ENCODE measurements around the gene PYGM. TPM values are rescaled to one million over a fixed set of nuclear protein-coding genes. Genes with fewer than 3 reads are reported as not detected.
A peak's percentile ranks its signal among the peaks of the same experiment; 100 is the strongest.

Gene PYGM
- total RNA-seq, 1 experiment from 2014 or later, result 1.4 TPM

DNA sequence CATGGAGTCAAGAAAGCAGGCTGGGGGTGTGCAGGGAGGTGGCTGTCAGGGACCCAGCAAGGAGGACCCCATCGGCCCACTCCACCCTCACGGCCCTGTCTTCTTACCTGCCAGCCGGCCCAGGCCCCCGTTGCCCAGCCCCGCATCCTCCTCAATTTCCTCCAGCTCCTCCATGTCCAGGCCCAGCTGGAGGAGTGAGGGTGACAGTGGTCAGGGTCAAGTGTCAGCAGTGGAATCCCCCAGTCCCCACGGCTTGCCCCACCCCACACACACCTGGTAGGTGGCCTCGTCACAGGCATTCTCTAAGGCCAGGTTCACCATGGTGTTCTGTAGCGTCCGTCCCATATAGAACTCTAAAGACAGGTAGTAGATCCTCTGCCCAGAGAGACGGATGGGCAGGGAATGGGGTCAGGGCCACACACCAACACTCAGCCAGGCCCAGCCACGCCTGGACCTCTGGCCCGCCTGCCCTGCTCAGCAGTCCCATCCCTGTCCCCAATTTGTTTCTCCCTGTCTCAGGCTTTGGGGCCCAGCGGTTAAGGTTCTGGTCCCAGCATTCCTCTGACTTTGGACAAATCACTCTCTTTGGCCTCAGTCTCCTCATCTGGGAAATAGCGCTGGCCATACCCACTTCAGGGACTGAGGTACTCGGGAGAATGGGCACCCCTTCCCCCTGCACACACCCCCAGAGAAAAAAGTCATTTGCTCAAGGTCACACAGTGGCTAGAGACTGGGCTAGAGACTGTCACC, 1.3 kb downstream of the PYGM start:
- CTCF ChIA-PET, result interaction anchor here (0.6 kb wide), 1 partner anchor 975 kb away, joined by 4 read pairs; no protein-coding TSS in a partner anchor
- peaks cover 54% of the 10 kb centered on the region for H3K36me3 Mint-ChIP-seq (ENCODE audit: insufficient read depth, unreplicated experiment)
- peak in 1 of 2 experiments; percentile 32 for DNase-seq
- no peaks in the 10 kb centered on the region for H3K27me3 Mint-ChIP-seq (ENCODE audit: insufficient read depth, unreplicated experiment)
- no peaks in the 10 kb centered on the region for H3K4me1 Mint-ChIP-seq (ENCODE audit: low read depth, unreplicated experiment)
- TF ChIP-seq CTCF (IDR thresholded peaks at IDR 0.05; ENCODE audit: insufficient read depth in 1 of 2, low read depth in 1 of 2, low read length in 1 of 2, severe bottlenecking in 1 of 2, unreplicated experiment in 1 of 2), result no peak
- H3K4me1 ChIP-seq, result no peaks in the 10 kb centered on the region
- BruUV-seq (replicated peaks), result no TSS peak
- peak overlapping the region; percentile 55 for H3K27ac Mint-ChIP-seq (ENCODE audit: unreplicated experiment)
- no peaks in the 10 kb centered on the region for H3K27me3 ChIP-seq (replicated peaks; ENCODE audit: control insufficient read depth, insufficient read depth, low read length)
- no peak overlapping the region for H3K4me3 ChIP-seq (ENCODE audit: low read depth, low read length)
- H3K36me3 ChIP-seq (ENCODE audit: control insufficient read depth, insufficient read depth, low read length), result no peaks in the 10 kb centered on the region
- H3K9me3 Mint-ChIP-seq (ENCODE audit: unreplicated experiment), result no peaks in the 10 kb centered on the region
- POLR2A ChIA-PET, result no interaction called here
- intact Hi-C loops (cut with micrococcal nuclease; ENCODE audit: unreplicated experiment), result no loop called here
- no peaks in the 10 kb centered on the region for H3K9me3 ChIP-seq
- H3K4me3 Mint-ChIP-seq (ENCODE audit: unreplicated experiment), result no peak overlapping the region

GRCh38 chr11:64757549-64758329, 2.0 kb downstream of the PYGM start:
- no peak for TF ChIP-seq CTCF (IDR thresholded peaks at IDR 0.05; ENCODE audit: insufficient read depth in 1 of 2, low read depth in 1 of 2, low read length in 1 of 2, severe bottlenecking in 1 of 2, unreplicated experiment in 1 of 2)
- peak in 1 of 2 experiments; percentile 34 for DNase-seq
- Histone ChIP-seq H3K4me1 (no peaks in the 10 kb centered on the region), H3K36me3 (ENCODE audit: control insufficient read depth, insufficient read depth, low read length) (no peaks in the 10 kb centered on the region), H3K4me3 (ENCODE audit: low read depth, low read length) (no peak overlapping the region), H3K9me3 (no peaks in the 10 kb centered on the region), H3K27me3 (replicated peaks; ENCODE audit: control insufficient read depth, insufficient read depth, low read length) (no peaks in the 10 kb centered on the region)
- ChIA-PET POLR2A (no interaction called here), CTCF (no interaction called here)
- peak overlapping the region; percentile 55 for H3K27ac Mint-ChIP-seq (ENCODE audit: unreplicated experiment)
- H3K4me3 Mint-ChIP-seq (ENCODE audit: unreplicated experiment), result no peak overlapping the region
- H3K36me3 Mint-ChIP-seq (ENCODE audit: insufficient read depth, unreplicated experiment), result peaks cover 46% of the 10 kb centered on the region
- no peaks in the 10 kb centered on the region for H3K4me1 Mint-ChIP-seq (ENCODE audit: low read depth, unreplicated experiment)
- no peaks in the 10 kb centered on the region for H3K9me3 Mint-ChIP-seq (ENCODE audit: unreplicated experiment)
- BruUV-seq (replicated peaks), result no TSS peak
- intact Hi-C loops (cut with micrococcal nuclease; ENCODE audit: unreplicated experiment), result no loop called here
- H3K27me3 Mint-ChIP-seq (ENCODE audit: insufficient read depth, unreplicated experiment), result no peaks in the 10 kb centered on the region

DNA sequence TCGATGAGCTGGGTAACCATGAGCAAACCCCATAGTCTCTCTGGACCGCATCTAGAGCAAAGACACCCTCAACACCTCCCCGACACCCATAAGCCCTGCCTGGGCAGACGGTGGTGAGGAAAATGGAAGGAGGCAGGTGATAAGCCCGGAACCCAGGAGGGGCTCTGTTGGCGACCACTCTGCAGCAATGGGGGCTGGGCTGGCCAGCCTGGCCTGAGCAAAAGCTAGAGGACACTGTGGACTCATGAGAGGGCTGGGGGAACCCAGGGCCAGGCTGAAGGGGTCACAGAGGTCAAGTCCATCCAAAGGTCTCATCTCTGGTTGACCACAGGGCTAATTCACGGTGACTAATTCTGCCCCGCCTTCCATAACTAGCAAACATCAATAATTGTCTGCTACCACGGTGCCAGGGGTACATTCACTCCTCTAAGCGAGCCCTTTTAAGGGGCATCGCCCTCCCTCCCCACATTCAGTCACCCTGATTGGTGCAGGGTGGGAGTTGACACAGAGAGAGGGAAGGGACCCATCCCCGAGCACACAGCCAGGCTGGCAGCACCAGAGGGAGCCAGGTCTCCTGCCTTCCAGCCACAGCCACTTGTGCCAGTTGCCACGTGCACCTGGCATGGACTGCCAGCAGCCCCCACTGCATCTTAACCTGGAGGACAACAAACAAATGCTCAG, 4.0 kb downstream of the PYGM start:
- H3K27me3 Mint-ChIP-seq (ENCODE audit: insufficient read depth, unreplicated experiment), result no peaks in the 10 kb centered on the region
- no peaks in the 10 kb centered on the region for H3K9me3 ChIP-seq
- H3K36me3 ChIP-seq (ENCODE audit: control insufficient read depth, insufficient read depth, low read length), result no peaks in the 10 kb centered on the region
- no peak overlapping the region for H3K4me3 ChIP-seq (ENCODE audit: low read depth, low read length)
- TF ChIP-seq CTCF (IDR thresholded peaks at IDR 0.05; ENCODE audit: insufficient read depth in 1 of 2, low read depth in 1 of 2, low read length in 1 of 2, severe bottlenecking in 1 of 2, unreplicated experiment in 1 of 2), result no peak
- ChIA-PET CTCF (no interaction called here), POLR2A (no interaction called here)
- no peak overlapping the region for H3K27ac Mint-ChIP-seq (ENCODE audit: unreplicated experiment)
- peak in 1 of 2 experiments; percentile 35 for DNase-seq
- no peaks in the 10 kb centered on the region for H3K27me3 ChIP-seq (replicated peaks; ENCODE audit: control insufficient read depth, insufficient read depth, low read length)
- intact Hi-C loops (cut with micrococcal nuclease; ENCODE audit: unreplicated experiment), result no loop called here
- H3K4me1 ChIP-seq, result no peaks in the 10 kb centered on the region
- H3K4me1 Mint-ChIP-seq (ENCODE audit: low read depth, unreplicated experiment), result no peaks in the 10 kb centered on the region
- H3K36me3 Mint-ChIP-seq (ENCODE audit: insufficient read depth, unreplicated experiment), result peaks cover 27% of the 10 kb centered on the region
- no peak overlapping the region for H3K4me3 Mint-ChIP-seq (ENCODE audit: unreplicated experiment)
- no TSS peak for BruUV-seq (replicated peaks)
- H3K9me3 Mint-ChIP-seq (ENCODE audit: unreplicated experiment), result no peaks in the 10 kb centered on the region

Data from Caco-2 (cell line).